ENCODE results near the gene PACRG.

The PACRG gene

GRCh38 chr6:163318071-163318786, 590.5 kb downstream of the PACRG start:
- FAIRE-seq (no peak), DNase-seq (ENCODE audit: insufficient read length, low spot score) (no peak)
- TF ChIP-seq POU2F2 (IDR thresholded peaks at IDR 0.05; ENCODE audit: low read depth, low read length), result no peak

- TF ChIP-seq POLR2A (IDR thresholded peaks at IDR 0.05; ENCODE audit: low read depth, low read length) (no peak), SPI1 (IDR thresholded peaks at IDR 0.05; ENCODE audit: low read depth, low read length) (no peak), TAF1 (IDR thresholded peaks at IDR 0.05; ENCODE audit: low read depth, low read length) (no peak), POU2F2 (IDR thresholded peaks at IDR 0.05; ENCODE audit: low read depth, low read length) (no peak), PAX5 (IDR thresholded peaks at IDR 0.05; ENCODE audit: insufficient read depth, low read length, severe bottlenecking) (no peak), POLR2AphosphoS5 (IDR thresholded peaks at IDR 0.05; ENCODE audit: low read depth, low read length) (no peak)
- FAIRE-seq, result no peak
Measured at GRCh38 chr6:163319609-163320366, 592.0 kb downstream of the PACRG start.

GRCh38 chr6:163320402-163320801, 592.6 kb downstream of the PACRG start:
- DNase-seq (ENCODE audit: insufficient read length, low spot score) (no peak), FAIRE-seq (no peak)
- TF ChIP-seq TAF1 (IDR thresholded peaks at IDR 0.05; ENCODE audit: low read depth, low read length), result no peak
- no peak for TF ChIP-seq SPI1 (IDR thresholded peaks at IDR 0.05; ENCODE audit: low read depth, low read length)
- no peak for TF ChIP-seq POLR2AphosphoS5 (IDR thresholded peaks at IDR 0.05; ENCODE audit: low read depth, low read length)
- TF ChIP-seq PAX5 (IDR thresholded peaks at IDR 0.05; ENCODE audit: insufficient read depth, low read length, severe bottlenecking), result no peak
- no peak for TF ChIP-seq POLR2A (IDR thresholded peaks at IDR 0.05; ENCODE audit: low read depth, low read length)
- no peak for TF ChIP-seq POU2F2 (IDR thresholded peaks at IDR 0.05; ENCODE audit: low read depth, low read length)

More at GRCh38 chr6:163319609-163320366, 592.0 kb downstream of the PACRG start:
- DNase-seq (ENCODE audit: insufficient read length, low spot score), result no peak

GRCh38 chr6:163320804-163321203, 593.0 kb downstream of the PACRG start:
- TF ChIP-seq POU2F2 (IDR thresholded peaks at IDR 0.05; ENCODE audit: low read depth, low read length) (no peak), SPI1 (IDR thresholded peaks at IDR 0.05; ENCODE audit: low read depth, low read length) (no peak), TAF1 (IDR thresholded peaks at IDR 0.05; ENCODE audit: low read depth, low read length) (no peak), PAX5 (IDR thresholded peaks at IDR 0.05; ENCODE audit: insufficient read depth, low read length, severe bottlenecking) (no peak), POLR2A (IDR thresholded peaks at IDR 0.05; ENCODE audit: low read depth, low read length) (no peak), POLR2AphosphoS5 (IDR thresholded peaks at IDR 0.05; ENCODE audit: low read depth, low read length) (no peak)
- FAIRE-seq (no peak), DNase-seq (ENCODE audit: insufficient read length, low spot score) (no peak)

GRCh38 chr6:163321717-163322116, 593.9 kb downstream of the PACRG start:
- DNase-seq (ENCODE audit: insufficient read length, low spot score) (no peak), FAIRE-seq (no peak)
- TF ChIP-seq PAX5 (IDR thresholded peaks at IDR 0.05; ENCODE audit: insufficient read depth, low read length, severe bottlenecking) (no peak), POLR2AphosphoS5 (IDR thresholded peaks at IDR 0.05; ENCODE audit: low read depth, low read length) (no peak), SPI1 (IDR thresholded peaks at IDR 0.05; ENCODE audit: low read depth, low read length) (no peak), POU2F2 (IDR thresholded peaks at IDR 0.05; ENCODE audit: low read depth, low read length) (no peak)

- TF ChIP-seq SPI1 (IDR thresholded peaks at IDR 0.05; ENCODE audit: low read depth, low read length), result no peak
- TF ChIP-seq POLR2AphosphoS5 (IDR thresholded peaks at IDR 0.05; ENCODE audit: low read depth, low read length), result no peak
- no peak for FAIRE-seq
Measured at GRCh38 chr6:163323274-163323673, 595.5 kb downstream of the PACRG start.

GRCh38 chr6:163323705-163324104, 595.9 kb downstream of the PACRG start:
- no peak for DNase-seq (ENCODE audit: insufficient read length, low spot score)
- FAIRE-seq, result no peak
- TF ChIP-seq POLR2AphosphoS5 (IDR thresholded peaks at IDR 0.05; ENCODE audit: low read depth, low read length), result no peak

More at GRCh38 chr6:163323274-163323673, 595.5 kb downstream of the PACRG start:
- no peak for DNase-seq (ENCODE audit: insufficient read length, low spot score)

GRCh38 chr6:163324326-163324687, 596.5 kb downstream of the PACRG start:
- FAIRE-seq, result no peak
- DNase-seq (ENCODE audit: insufficient read length, low spot score), result no peak
- TF ChIP-seq POU2F2 (IDR thresholded peaks at IDR 0.05; ENCODE audit: low read depth, low read length) (no peak), POLR2AphosphoS5 (IDR thresholded peaks at IDR 0.05; ENCODE audit: low read depth, low read length) (no peak), POLR2A (IDR thresholded peaks at IDR 0.05; ENCODE audit: low read depth, low read length) (no peak), TAF1 (IDR thresholded peaks at IDR 0.05; ENCODE audit: low read depth, low read length) (no peak), PAX5 (IDR thresholded peaks at IDR 0.05; ENCODE audit: insufficient read depth, low read length, severe bottlenecking) (no peak), SPI1 (IDR thresholded peaks at IDR 0.05; ENCODE audit: low read depth, low read length) (no peak)

- no peak for DNase-seq (ENCODE audit: insufficient read length, low spot score)
- TF ChIP-seq POLR2A (IDR thresholded peaks at IDR 0.05; ENCODE audit: low read depth, low read length) (no peak), SPI1 (IDR thresholded peaks at IDR 0.05; ENCODE audit: low read depth, low read length) (no peak), TAF1 (IDR thresholded peaks at IDR 0.05; ENCODE audit: low read depth, low read length) (no peak), PAX5 (IDR thresholded peaks at IDR 0.05; ENCODE audit: insufficient read depth, low read length, severe bottlenecking) (no peak), POU2F2 (IDR thresholded peaks at IDR 0.05; ENCODE audit: low read depth, low read length) (no peak)
- FAIRE-seq, result no peak
Measured at GRCh38 chr6:163324688-163325389, 597.1 kb downstream of the PACRG start.

GRCh38 chr6:163325390-163325784, 597.6 kb downstream of the PACRG start:
- TF ChIP-seq POLR2AphosphoS5 (IDR thresholded peaks at IDR 0.05; ENCODE audit: low read depth, low read length) (no peak), PAX5 (IDR thresholded peaks at IDR 0.05; ENCODE audit: insufficient read depth, low read length, severe bottlenecking) (no peak)
- no peak for DNase-seq (ENCODE audit: insufficient read length, low spot score)
- no peak for FAIRE-seq

All from GM12891 (cell line).